Testis (tissue), 2 donors: ENCODE data around the gene SIX1.

Source experiments
- POLR2A ChIP-seq: fragments of 450-650 bp; IDR thresholded peaks from one replicate; pipeline ENCODE4 v1.6.1; 2017; ENCODE audit warnings: antibody characterized with exemption, mild to moderate bottlenecking, moderate library complexity
- TF ChIP-seq, protein P1 (sequence below), 3 experiments: fragments of 450-650 bp in 2 of 3; fragments of 200-600 bp in 1 of 3; sonication (generic) in 1 of 3; IDR thresholded peaks; one replicate each; pipeline ENCODE4 v1.5.1; 2016 to 2019; ENCODE audit warnings: antibody characterized with exemption in 3 of 3, mild to moderate bottlenecking in 2 of 3, moderate library complexity in 1 of 3

DNA sequence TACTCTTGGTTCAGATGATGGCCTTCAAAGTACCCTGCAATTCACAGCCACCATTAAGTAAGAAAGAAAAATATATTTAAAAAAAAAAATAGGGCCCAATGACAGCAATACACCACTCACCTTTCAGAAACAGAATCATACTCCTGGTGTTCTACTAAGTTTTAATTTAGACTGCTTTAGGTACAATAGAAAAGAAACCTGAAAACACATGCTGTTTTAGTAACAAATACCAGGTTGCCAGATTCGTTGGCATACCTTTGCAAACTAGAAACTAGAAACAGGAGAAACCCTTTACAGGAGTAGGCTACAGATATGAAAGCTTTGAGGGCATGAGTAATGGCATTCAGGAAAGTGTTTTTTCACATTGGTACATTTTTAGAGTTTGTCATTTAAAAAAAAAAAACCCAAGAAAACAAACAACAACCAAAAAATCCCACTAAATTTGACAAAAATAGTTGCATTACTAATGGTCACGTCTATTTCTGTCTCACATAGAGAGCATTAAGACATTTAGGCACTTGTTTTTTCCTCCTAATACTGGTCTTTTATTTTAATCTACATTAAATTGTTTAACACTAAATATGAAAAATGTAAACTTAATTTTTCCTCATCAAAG is 4.0 kb downstream of the SIX1 start:
- TF ChIP-seq, protein P1, sequence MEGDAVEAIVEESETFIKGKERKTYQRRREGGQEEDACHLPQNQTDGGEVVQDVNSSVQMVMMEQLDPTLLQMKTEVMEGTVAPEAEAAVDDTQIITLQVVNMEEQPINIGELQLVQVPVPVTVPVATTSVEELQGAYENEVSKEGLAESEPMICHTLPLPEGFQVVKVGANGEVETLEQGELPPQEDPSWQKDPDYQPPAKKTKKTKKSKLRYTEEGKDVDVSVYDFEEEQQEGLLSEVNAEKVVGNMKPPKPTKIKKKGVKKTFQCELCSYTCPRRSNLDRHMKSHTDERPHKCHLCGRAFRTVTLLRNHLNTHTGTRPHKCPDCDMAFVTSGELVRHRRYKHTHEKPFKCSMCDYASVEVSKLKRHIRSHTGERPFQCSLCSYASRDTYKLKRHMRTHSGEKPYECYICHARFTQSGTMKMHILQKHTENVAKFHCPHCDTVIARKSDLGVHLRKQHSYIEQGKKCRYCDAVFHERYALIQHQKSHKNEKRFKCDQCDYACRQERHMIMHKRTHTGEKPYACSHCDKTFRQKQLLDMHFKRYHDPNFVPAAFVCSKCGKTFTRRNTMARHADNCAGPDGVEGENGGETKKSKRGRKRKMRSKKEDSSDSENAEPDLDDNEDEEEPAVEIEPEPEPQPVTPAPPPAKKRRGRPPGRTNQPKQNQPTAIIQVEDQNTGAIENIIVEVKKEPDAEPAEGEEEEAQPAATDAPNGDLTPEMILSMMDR (IDR thresholded peaks at IDR 0.05): no peak
- no peak for TF ChIP-seq POLR2A
